BE2C (cell line): Measurements from ENCODE around the gene PIP5KL1.

Experiments used
- DNase-seq: peaks from one replicate; pipeline ENCODE4 v3.0.0-alpha.2; 2020
- H3K27me3 ChIP-seq: fragments of 250-450 bp; sonication (Bioruptor Pico); 2 replicates; pipeline ENCODE4 v1.5.1; 2020; ENCODE audit warnings: mild to moderate bottlenecking
- H3K36me3 ChIP-seq: fragments of 250-450 bp; sonication (Bioruptor Pico); 2 replicates; pipeline ENCODE4 v1.5.1; 2020; ENCODE audit warnings: mild to moderate bottlenecking
- H3K4me1 ChIP-seq: fragments of 250-450 bp; sonication (Bioruptor Pico); 2 replicates; pipeline ENCODE4 v1.5.1; 2020
- H3K4me3 ChIP-seq: 2 replicates; pipeline ENCODE4 v1.5.1; 2011; ENCODE audit warnings: low read depth, low read length
- H3K9me3 ChIP-seq: fragments of 250-450 bp; sonication (Bioruptor Pico); 2 replicates; pipeline ENCODE4 v1.5.1; 2020
- TF ChIP-seq, protein P1 (sequence below): IDR thresholded peaks from 2 replicates; pipeline ENCODE4 v1.5.1; 2012; ENCODE audit warnings: mild to moderate bottlenecking, low read depth, low read length

The PIP5KL1 gene

DNA sequence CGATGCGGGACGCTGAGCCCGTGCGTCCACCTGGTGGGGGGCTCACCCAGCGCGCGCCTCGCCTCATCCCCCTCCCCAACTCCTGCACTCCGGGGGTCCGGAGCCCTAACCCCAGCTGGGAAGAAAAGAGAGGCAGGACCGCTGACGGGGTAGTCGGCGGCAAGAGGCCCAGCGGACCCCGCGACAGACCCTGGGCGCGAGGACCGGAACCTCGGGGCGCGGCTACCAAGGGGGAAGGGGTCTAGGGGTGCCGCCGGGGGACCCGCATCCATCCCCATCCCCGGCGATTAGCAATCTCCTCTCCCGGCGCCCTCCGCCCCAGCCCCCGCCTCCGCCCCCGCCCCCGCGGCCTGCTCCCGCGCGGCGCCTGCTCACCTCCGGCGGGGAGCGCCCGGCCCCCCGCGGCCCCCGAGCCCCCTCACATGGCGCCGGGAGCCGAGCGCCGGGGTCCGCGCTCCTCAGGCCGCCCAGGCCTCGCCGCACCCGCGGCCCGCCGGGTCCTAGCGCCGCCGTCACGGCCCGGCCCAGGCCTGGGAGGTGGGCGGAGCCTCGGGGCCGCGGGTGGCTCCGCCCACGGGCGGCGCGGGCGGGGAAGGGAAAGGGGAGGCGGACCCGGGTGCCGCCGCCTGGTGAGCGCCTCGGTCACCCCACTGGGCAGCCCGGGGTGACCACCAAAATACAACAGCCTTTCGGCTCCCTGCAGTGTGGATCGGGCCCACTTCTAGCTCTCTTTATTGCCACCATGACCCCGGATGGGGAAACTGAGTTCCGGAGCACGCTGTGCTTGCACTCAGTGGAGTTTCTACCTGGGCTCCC is 31.2 kb downstream of the PIP5KL1 start, which contains the start of gene ST6GALNAC6:
ST6GALNAC6 (minus strand) TSS at position 476 of the 816 bp plus-strand sequence. CDS start 1,622 bp downstream, outside the sequence.
- no peaks in the 10 kb centered on the region for H3K9me3 ChIP-seq
- H3K27me3 ChIP-seq, result no peaks in the 10 kb centered on the region
- peaks cover 9% of the 10 kb centered on the region; the same call in 1 of the 2 replicates for H3K4me1 ChIP-seq
- H3K36me3 ChIP-seq, result peaks cover 25% of the 10 kb centered on the region
- H3K4me3 ChIP-seq, result peak within 1 kb of the TSS; percentile 87
- TF ChIP-seq, protein P1, sequence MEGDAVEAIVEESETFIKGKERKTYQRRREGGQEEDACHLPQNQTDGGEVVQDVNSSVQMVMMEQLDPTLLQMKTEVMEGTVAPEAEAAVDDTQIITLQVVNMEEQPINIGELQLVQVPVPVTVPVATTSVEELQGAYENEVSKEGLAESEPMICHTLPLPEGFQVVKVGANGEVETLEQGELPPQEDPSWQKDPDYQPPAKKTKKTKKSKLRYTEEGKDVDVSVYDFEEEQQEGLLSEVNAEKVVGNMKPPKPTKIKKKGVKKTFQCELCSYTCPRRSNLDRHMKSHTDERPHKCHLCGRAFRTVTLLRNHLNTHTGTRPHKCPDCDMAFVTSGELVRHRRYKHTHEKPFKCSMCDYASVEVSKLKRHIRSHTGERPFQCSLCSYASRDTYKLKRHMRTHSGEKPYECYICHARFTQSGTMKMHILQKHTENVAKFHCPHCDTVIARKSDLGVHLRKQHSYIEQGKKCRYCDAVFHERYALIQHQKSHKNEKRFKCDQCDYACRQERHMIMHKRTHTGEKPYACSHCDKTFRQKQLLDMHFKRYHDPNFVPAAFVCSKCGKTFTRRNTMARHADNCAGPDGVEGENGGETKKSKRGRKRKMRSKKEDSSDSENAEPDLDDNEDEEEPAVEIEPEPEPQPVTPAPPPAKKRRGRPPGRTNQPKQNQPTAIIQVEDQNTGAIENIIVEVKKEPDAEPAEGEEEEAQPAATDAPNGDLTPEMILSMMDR, result no peak
- peak; percentile 86 for DNase-seq

DNA sequence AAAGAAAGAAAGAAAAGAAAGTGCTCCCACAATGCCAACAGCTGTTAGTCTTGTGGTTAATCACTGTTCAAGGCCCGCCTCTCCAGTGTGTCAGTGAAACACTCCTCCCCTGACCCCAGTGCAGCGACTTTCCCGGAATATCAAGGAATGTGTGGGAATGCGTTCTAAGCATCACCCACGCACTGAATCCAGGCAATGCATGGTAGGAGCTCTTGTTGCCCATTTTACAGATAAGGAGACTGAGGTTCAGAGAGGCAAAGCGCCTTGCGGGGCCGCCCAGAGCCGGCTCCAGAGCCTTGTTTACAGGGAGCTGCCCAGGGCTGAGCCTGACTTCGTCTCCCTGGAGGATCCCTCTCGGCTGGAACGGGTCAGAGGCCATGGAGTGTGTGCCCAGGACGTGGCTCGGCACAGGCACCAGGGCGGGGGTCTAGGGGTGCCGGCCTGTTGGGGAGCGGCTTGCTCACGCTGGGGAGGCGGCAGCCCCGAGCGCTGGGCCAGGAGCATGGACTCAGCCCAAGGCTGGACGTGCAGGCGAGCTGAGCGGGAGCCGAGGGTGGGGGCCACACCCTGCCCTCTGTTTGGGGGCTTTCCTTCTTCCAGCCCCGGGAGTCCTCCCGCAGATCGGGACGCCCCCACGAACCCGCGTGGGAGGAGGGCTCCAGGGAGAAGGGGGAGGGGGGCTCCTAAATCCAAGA is 32.0 kb downstream of the PIP5KL1 start:
- peak overlapping the region; percentile 87 for H3K4me3 ChIP-seq
- H3K9me3 ChIP-seq, result no peaks in the 10 kb centered on the region
- peaks cover 6% of the 10 kb centered on the region; the same call in 1 of the 2 replicates for H3K4me1 ChIP-seq
- H3K27me3 ChIP-seq, result no peaks in the 10 kb centered on the region
- TF ChIP-seq, protein P1, result no peak
- peak; percentile 53 for DNase-seq
- peaks cover 32% of the 10 kb centered on the region for H3K36me3 ChIP-seq

DNA sequence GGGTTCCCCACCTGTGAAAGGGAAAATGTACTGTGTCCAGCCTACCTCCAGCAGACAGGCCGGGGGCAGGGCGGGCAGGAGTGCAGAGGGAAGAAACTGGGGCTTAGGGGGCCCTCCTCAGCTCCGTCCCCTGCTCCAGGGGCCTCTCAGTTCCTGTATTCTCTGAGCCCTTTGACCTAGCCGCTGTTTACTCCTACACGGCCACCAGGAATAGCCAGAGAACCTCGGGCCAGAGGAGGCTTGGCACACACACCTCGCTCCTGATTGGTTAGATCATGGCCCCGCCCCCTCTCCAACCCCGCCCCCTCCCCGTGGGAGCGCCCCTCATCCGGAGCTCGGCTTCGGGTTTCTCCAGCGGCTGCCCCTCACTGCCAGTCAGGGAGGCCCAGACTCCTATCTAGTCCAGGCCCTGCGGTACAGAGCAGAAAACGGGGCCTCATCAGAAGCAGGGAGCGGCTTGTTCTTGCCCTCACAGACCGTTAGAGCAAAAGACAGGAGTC is 33.3 kb downstream of the PIP5KL1 start:
- Histone ChIP-seq H3K36me3 (peaks cover 46% of the 10 kb centered on the region), H3K27me3 (no peaks in the 10 kb centered on the region), H3K4me3 (no peak overlapping the region; the same call in 1 of the 2 replicates), H3K4me1 (peaks cover 6% of the 10 kb centered on the region; the same call in 1 of the 2 replicates), H3K9me3 (no peaks in the 10 kb centered on the region)
- DNase-seq, result peak; percentile 88
- TF ChIP-seq, protein P1, result no peak

DNA sequence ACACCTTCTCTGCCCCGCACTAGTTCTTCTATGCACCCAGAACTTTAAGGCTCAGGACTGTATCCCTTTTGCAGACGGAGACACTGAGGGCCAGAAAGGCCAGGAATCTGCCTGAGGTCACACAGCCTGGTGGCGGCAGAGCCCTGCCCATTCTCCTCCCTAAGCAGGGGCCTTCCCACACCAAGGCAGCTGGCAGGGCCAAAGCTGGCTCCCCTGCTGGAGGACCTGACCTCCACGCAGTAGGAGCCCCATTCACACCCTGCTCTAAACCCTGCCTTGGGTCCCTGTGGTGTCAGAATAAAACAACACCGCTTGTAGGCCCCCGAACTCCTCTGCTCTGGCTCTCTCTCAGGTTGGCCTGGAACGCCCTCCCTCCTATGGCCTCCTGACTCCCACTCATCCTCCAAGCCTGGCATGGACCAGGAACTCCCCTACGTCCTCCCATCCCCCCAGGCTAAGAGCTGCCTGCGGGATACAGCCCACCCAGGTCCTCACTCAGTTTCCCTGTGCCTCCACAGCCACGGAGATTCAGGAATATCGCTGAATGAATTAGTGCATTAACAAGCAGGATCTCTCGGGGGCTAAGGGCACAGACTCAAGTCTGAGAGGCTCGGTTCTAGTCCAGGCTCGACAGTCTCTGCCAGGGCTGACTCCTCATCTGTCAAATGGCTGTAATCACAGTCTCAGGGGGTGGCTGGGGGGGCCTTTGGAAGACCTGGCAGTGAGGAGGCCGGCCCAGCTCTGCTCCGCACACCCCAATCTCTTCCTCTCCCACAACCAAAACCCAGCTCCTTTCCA is 34.0 kb downstream of the PIP5KL1 start:
- Histone ChIP-seq H3K9me3 (no peaks in the 10 kb centered on the region), H3K4me1 (peaks cover 6% of the 10 kb centered on the region; the same call in 1 of the 2 replicates), H3K36me3 (peaks cover 48% of the 10 kb centered on the region), H3K4me3 (no peak overlapping the region; the same call in 1 of the 2 replicates), H3K27me3 (no peaks in the 10 kb centered on the region)
- no peak for DNase-seq
- TF ChIP-seq, protein P1, result no peak

DNA sequence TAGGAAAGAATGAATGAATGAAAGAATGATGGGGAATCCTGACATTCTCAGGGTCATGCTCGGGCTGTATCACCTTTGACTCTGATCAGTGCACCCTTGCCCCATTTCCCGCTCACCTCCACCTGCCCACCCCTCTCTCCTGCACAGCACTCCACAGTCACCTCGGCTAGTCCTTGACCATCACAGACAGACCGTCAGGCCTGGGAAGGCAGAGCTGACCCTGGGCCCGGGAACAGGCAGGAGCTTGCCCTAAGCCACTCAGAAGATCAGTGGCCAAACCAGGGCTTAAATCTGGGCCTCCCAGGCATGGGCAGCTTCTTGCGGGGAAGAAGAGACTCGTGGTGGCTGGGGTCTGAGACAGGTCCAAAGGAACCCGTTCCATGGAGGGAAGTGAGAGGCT is 34.8 kb downstream of the PIP5KL1 start:
- H3K4me3 ChIP-seq, result no peak overlapping the region
- TF ChIP-seq, protein P1, result no peak
- H3K4me1 ChIP-seq, result peaks cover 6% of the 10 kb centered on the region; the same call in 1 of the 2 replicates
- no peaks in the 10 kb centered on the region for H3K27me3 ChIP-seq
- H3K9me3 ChIP-seq, result no peaks in the 10 kb centered on the region
- peaks cover 54% of the 10 kb centered on the region for H3K36me3 ChIP-seq
- DNase-seq, result no peak
